ELR (cell line): ENCODE results near the gene PDZK1IP1.

Source experiments
- DNase-seq: peaks from one replicate; pipeline ENCODE4 v3.0.0-alpha.2; 2015; ENCODE audit warnings: low read depth

Gene PDZK1IP1

GRCh38 chr1:47137198-47137597, 52.6 kb downstream of the PDZK1IP1 start, which contains the start of gene CYP4A22:
Gene CYP4A22, plus strand, starts transcription at chr1:47137441. Its CDS starts 45 bp downstream, at chr1:47137486.
- no peak for DNase-seq
